G401.6 (cell line): ENCODE data around the gene IVL.
A peak's percentile ranks its signal among the peaks of the same experiment; 100 is the strongest.

Experiments used
- FAIRE-seq: peaks from 2 replicates; lab custom pipeline; 2012; peaks lifted over from hg19 to GRCh38; lab: Jason Lieb, UNC

The IVL gene, protein sequence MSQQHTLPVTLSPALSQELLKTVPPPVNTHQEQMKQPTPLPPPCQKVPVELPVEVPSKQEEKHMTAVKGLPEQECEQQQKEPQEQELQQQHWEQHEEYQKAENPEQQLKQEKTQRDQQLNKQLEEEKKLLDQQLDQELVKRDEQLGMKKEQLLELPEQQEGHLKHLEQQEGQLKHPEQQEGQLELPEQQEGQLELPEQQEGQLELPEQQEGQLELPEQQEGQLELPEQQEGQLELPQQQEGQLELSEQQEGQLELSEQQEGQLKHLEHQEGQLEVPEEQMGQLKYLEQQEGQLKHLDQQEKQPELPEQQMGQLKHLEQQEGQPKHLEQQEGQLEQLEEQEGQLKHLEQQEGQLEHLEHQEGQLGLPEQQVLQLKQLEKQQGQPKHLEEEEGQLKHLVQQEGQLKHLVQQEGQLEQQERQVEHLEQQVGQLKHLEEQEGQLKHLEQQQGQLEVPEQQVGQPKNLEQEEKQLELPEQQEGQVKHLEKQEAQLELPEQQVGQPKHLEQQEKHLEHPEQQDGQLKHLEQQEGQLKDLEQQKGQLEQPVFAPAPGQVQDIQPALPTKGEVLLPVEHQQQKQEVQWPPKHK

DNA sequence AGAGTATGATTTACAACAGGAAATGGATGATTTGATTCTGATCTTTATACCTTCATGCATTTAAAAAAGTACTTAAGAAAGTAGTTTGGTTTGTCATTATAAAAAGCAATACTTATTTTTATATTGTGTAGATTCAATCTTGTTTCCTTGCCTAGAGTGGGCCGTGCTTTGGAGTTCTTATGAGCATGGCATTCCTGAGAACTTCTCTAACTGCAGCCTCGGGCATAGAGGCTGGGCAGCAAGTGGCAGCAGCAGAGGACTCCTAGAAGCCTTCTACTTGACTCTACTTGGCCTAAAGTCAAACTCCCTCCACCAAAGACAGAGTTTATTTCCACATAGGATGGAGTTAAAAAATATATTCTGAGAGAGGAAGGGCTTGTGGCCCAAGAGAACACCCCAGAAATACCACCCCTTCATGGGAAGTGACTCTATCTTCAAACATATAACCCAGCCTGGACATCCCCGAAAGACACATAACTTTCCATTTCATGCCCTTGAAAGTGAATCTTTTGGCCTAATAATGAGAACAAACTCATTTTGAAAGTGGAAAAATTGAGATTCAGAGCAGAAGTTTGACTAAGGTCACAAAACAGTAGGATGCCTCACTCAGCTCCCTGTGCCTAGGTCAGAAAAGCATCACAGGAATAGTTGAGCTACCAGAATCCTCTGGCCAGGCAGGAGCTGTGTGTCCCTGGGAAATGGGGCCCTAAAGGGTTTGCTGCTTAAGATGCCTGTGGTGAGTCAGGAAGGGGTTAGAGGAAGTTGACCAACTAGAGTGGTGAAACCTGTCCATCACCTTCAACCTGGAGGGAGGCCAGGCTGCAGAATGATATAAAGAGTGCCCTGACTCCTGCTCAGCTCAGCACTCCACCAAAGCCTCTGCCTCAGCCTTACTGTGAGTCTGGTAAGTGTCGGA lies at the start of gene IVL:
IVL (plus strand) TSS at position 861 of the 916 bp plus-strand sequence. CDS start 1,252 bp downstream, outside the sequence.
- no peak for FAIRE-seq

- no peak for FAIRE-seq
These were observed 48.6 kb upstream of the IVL start, which contains the start of gene LCE7A for GRCh38 chr1:152859696-152860095. Gene LCE7A, plus strand, starts transcription at chr1:152859996. Its CDS starts 702 bp downstream, at chr1:152860698.

DNA sequence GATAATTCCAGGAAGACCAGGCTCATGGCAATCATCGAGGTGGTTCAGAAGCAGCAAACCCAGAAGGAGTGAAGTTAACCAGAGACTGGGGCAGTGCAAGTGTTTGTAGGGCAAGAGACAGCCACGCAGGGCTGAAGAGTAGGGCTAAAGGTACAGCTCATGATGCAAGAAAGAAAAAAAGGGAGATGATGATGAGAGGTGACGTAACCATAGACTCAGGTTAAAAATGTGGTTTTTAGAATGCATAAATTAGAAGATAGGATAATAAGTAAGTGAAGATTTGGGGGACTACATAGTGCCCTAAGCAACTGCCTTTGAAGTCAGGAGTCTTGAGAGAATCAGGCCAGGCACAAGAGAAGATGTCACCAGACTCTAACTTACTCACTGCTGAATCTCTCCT lies 48.2 kb upstream of the IVL start:
- no peak for FAIRE-seq

DNA sequence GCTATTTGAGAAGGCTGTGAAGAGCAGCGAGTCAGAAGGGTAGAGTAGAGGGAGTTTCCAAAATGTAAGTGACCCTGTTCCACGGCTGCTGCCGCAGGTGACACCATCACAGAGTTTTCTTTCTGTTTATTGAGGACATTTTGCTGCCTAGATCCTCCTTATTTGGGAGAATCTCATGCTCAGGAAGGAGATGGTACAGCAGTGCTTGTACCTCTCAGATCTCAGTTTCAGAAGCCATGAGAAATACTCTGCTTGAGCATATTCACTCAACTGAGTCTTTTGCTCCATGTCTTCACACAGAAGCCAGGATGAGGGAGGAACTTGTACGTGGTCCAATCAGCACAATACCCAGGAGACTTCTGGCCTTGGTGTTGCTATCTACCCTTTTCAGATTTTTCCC lies 47.0 kb upstream of the IVL start:
- FAIRE-seq, result no peak

- FAIRE-seq, result no peak
These were observed 43.9 kb upstream of the IVL start for GRCh38 chr1:152864443-152864842.

GRCh38 chr1:152866321-152866720 lies 42.0 kb upstream of the IVL start:
- FAIRE-seq, result no peak

DNA sequence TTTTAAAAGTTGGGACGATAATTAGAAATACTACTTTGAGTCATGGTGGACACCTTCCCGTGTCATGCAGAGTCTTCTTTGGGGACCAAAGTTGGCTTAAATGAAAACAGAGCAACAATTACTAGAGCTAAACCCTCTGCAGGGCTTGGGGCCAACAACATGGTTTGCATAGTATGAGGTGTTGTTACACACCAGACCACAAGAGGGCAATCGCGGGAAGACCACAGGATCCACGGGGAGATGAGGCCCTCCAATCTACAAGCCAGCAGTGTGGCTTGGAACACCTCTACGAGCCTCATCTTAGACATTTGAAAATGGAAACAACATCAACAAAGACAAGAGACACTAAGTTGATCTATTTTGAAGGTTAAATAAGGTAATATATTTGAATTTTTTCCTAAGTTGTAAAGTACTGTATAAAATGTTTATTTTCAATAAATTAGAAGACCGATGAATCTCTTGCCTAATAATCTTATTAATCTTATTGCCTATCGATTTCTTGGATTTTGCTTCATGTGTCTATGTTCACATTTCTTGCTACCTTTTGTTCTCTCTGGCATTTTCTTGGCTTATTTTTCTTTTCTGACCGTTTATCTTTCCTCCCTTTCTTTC lies 38.4 kb upstream of the IVL start:
- FAIRE-seq, result peak; percentile 81

- no peak for FAIRE-seq
These were observed 37.3 kb upstream of the IVL start for GRCh38 chr1:152870831-152871730.

GRCh38 chr1:152871731-152872126 lies 36.6 kb upstream of the IVL start:
- no peak for FAIRE-seq

DNA sequence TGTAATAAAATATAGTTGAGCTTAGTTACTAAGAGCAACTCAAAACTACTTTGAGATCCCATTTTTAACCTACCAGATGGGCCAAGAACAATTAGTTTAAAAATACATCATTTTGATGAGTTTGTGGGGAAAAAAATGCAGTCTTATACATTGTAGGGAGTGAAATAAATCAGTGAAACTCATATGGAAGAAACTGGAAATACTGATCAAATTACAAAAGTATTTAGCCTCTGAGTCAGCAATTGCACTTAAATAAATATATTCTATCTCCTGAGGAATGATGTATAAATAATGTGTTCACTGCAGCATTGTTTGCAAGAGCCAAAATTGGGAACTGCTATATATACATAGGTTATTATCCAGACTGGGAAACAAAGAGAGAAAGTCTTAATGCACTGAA lies 34.9 kb upstream of the IVL start:
- no peak for FAIRE-seq

GRCh38 chr1:152876827-152877226 lies 31.5 kb upstream of the IVL start:
- FAIRE-seq, result no peak

- FAIRE-seq, result no peak
These were observed 30.3 kb upstream of the IVL start, which contains the start of gene SMCP for GRCh38 chr1:152878042-152878441. Gene SMCP, plus strand, starts transcription at chr1:152878322. Its CDS starts 6,101 bp downstream, at chr1:152884423.

DNA sequence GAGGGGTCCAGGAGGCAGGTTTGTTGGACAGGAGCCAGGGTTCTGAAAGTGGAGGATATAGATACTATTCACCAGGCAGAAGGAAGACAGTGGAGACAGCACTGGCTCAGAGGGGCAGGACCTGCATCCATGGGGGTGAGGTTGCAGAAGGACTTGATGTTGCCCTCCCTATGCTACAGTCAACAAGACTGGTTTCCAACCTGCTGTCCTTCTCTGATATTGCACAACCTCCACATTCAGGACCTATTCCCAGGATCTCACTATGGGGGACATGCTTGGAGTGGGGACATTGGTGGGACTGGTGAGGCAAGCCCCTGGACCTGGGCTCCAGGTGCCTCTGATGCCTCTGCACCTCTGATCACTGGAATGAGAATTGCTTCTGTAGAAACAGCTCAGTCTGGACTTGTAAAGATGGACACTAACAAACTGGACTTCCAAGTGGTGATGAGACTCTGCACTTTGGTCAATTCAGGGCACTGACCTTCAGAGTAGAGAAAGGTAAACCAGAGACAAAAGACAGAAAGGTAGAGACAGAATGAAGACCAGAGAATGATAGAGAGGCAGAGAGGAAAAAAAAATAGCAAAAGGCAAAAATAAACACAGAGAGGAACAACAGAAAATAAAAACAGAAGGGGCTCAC lies 28.7 kb upstream of the IVL start:
- FAIRE-seq, result no peak

GRCh38 chr1:152880316-152880715 lies 28.0 kb upstream of the IVL start:
- FAIRE-seq, result no peak

DNA sequence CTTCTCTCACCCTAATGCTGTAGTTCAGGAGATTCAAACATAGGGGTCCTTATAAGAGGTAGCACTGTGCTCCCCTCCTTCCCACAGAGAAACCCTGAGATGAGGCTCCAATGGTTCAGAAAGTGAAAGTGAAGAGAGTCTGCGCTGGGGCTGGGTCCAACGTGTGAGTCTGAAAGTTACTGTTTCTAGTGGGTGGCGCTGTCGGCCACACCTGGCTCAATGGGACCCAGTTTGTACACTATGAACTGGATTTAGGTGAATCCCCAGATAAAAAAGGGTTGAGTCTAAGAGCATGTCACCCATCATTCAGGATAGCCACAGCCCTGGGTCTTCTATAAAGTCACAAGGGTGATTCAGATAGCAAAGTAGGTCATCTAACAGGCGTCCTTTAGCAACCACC lies 27.4 kb upstream of the IVL start:
- no peak for FAIRE-seq

DNA sequence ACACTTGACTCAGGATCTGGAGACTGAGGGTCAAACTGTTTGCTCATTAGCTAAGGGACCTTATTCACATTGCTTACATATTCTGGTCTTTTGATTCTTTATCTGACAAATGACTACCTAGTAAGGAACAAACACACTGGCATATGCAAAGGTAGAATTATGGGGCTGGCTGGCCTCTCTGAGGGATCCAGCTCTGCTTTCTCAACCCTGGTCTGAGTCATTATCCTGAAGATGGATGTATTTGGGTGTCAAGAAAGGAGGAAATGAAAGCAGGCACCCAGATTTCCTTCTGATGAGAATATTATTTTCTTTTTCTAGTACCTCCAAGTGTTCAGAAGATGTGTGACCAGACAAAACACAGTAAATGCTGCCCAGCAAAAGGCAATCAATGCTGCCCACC lies 24.3 kb upstream of the IVL start:
- FAIRE-seq, result no peak

- FAIRE-seq, result no peak
These were observed 23.8 kb upstream of the IVL start for GRCh38 chr1:152884506-152884905.

GRCh38 chr1:152884966-152885624 lies 23.3 kb upstream of the IVL start:
- no peak for FAIRE-seq

- FAIRE-seq, result no peak
These were observed 22.3 kb upstream of the IVL start for GRCh38 chr1:152886085-152886484.

DNA sequence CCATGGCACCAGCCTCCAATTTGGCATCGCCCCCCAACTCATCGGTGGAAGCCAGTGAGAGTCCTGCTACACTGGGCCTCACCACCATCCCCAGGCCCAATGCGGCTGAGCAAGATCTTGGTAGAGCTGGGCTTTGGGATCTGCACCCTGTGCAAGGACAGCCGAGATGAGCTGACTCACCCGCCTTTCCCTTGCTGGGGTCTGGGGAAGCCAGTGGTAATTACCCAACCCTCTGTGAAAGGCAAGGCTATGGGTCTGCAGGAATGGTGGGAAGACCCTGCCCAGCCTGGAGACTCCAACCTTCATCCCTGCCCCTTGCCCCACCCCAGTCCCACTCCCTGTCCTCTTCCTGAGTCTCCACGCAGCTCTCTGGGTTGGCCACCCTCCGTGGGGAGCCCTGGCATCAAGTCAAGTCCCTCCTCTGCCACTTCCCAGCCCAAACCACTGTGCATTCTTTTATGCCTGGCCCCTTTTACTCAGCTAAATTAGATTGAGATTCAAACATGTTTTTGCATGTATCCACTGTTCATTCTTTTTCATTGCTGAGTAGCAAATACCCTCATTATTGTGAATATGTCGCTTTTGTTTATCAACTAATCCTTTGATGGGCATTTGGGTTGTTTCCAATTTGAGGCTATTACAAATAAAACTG lies 21.5 kb upstream of the IVL start:
- FAIRE-seq, result no peak
